Measurements from ENCODE around the gene ABRACL.

- TF ChIP-seq CTCF (IDR thresholded peaks at IDR 0.05; ENCODE audit: poor library complexity) = no peak
- TF ChIP-seq EZH2 (IDR thresholded peaks at IDR 0.05; ENCODE audit: borderline replicate concordance) = no peak
- TF ChIP-seq EZH2phosphoT487 (IDR thresholded peaks at IDR 0.05; ENCODE audit: low read depth, severe bottlenecking, unreplicated experiment) = no peak
Observed at GRCh38 chr6:139006477-139006876, 22.1 kb upstream of the ABRACL start.
